T-helper 2 cell (primary cell): ENCODE data around the gene MAP6D1.

Experiments
- DNase-seq, 5 experiments: peaks; one replicate each; pipeline versions ENCODE4 v3.0.0 to v3.0.0-alpha.2; 2012 to 2022

MAP6D1 gene

GRCh38 chr3:183822631-183823030 is 2.7 kb downstream of the MAP6D1 start:
- DNase-seq, result no peak

DNA sequence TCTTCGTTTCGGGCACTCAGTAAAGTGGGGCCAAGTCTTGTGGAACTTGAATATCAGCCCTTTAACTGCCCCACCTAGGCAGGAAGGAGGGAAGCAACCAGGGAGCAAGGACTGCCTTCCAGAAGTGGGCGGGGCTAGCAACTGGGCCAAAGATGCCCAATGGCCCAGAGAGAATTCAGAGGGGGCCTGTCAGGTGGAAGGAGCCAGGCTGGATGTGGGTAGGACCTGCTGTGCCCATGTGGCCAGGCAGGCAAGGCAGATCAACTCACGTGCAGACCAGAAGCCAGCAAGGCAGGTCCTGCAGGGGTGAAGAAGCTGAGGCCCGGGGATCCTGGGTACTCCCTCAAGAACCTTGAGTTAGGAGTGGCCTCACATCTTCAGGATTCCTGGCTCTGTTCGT is 5.5 kb downstream of the MAP6D1 start:
- DNase-seq, result no peak

DNA sequence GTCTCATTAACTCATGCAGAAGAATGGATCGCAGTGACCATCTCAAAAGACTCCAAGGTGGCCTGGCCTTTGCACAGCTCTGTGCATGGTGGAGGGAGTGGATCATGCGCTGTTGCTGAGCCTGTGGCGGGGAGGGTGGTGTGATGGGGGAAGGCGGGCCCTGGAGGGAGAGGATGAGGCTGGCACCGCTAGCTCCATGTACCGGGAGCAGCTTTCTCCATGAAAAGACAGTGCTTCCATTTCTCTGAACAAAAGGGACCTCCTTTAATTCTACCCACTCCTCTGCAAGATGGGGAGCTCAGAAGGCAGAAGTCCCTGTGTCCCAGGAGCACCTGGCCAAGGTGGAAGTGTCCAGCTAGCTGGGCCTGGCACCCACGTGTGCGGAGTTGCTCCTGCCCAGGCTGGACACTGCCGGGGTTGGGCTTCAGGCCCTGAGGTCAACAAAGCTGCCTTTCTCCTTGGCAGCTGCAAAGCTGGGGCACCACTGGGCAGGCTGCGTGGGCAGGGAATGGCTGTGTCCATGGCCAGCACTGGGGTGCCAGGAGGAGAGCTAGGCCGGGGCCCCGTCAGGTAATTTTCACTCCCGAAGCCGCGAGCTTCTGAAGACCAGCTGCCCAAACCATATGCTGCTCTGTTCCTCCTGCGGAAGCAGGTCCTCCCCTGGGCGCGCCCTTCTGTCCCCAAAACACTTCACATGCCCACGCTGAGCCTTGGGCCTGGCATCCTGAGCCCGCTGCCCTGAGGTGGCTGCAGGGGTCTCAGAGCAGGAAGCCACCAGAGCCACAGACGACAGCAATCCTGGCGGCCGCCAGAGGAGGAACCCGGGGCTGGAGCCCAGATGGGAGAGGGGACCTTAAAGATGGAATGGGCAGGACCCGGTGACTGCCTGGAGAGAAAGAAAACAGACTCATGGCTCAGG is 6.4 kb downstream of the MAP6D1 start:
- DNase-seq, result no peak

DNA sequence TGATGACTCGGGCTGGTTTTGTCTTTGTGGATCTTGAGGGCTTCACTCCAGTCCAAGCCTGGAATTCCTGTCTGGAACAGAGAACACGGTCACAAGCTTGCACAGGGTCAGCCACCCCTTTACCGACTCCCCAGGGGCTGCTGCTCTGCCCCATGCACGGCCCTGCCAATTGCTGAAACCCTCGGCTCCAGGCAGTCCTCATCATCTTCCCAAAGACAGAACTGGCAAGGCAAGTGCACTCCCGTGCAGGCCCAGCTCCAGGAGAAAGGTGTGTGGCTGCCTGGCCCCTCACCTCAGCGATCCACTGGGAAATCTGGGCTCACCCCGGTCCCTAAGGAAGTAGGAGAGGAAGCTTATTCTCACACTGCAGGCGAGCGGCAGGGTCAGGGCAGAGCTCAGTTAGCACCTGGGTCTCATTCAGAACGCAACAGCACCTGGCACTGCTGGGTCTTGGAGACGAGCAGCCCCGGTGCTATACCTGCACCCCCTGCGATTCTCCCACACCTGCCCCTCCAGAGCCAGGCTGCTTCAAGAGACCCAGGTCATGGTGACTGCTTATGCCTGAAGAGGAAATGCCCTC is 7.2 kb downstream of the MAP6D1 start:
- no peak for DNase-seq

DNA sequence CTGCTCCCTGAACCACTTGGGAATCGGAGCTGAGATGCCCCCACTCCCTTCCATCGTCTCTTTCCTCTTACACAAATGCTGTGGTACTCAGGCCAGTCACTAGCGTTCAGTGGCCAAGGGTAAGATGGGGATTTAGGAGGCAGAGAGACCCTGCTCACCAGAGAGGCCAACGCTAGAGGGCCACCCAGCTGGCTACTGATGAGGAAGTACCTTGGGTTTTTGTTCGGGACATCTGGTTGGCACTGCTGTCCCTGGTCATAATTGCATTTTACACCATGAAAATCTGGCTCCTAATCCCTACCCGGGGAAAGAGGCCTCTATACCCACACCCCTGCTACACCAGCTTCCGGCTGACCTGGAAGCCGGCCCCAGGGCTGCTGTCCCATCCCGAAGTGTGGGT is 7.7 kb downstream of the MAP6D1 start:
- DNase-seq, result no peak

GRCh38 chr3:183816681-183817510 is 8.5 kb downstream of the MAP6D1 start:
- no peak for DNase-seq

- no peak for DNase-seq
Measured at GRCh38 chr3:183815951-183816475, 9.4 kb downstream of the MAP6D1 start.

DNA sequence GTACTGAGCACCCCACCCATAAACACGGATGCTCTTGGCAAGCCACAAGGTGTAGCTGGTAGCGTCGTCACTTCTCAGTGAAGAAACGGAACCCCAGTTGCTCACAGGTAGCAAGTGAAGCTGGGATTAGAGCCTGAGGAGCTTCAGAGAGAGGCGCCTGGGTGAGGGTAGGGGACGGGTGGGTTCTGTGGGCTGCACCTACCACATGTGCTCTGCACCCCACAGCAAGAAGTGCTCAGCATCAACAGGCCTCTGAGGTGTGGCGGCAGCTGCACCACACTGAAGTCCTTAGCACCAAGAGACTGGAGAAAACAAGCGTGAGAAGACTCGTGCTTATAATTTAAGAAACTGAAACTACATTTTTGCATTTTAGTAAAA is 9.8 kb downstream of the MAP6D1 start:
- peak in 1 of 5 experiments; percentile 56 for DNase-seq

- no peak for DNase-seq
Measured at GRCh38 chr3:183814240-183814639, 11.1 kb downstream of the MAP6D1 start.

- no peak for DNase-seq
Measured at GRCh38 chr3:183812761-183813445, 12.5 kb downstream of the MAP6D1 start.

DNA sequence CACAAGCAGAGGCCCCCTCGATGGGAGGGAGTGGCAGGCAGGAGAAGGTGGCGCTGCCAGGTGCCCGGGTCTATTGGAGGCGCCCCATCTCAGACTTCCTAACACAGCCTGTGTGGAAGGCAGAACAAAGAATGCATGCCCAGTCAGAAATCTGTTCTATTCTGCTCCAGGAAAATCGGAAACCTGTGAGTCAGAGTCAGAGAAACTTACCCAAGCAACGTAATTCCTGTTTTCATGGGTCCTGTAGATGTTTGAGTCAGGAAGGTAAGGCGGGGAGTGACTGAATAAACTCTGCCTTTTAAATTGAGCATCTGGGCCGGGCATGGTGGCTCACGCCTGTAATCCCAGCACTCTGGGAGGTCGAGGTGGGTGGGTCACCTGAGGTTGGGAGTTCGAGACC is 13.7 kb downstream of the MAP6D1 start:
- DNase-seq, result no peak

DNA sequence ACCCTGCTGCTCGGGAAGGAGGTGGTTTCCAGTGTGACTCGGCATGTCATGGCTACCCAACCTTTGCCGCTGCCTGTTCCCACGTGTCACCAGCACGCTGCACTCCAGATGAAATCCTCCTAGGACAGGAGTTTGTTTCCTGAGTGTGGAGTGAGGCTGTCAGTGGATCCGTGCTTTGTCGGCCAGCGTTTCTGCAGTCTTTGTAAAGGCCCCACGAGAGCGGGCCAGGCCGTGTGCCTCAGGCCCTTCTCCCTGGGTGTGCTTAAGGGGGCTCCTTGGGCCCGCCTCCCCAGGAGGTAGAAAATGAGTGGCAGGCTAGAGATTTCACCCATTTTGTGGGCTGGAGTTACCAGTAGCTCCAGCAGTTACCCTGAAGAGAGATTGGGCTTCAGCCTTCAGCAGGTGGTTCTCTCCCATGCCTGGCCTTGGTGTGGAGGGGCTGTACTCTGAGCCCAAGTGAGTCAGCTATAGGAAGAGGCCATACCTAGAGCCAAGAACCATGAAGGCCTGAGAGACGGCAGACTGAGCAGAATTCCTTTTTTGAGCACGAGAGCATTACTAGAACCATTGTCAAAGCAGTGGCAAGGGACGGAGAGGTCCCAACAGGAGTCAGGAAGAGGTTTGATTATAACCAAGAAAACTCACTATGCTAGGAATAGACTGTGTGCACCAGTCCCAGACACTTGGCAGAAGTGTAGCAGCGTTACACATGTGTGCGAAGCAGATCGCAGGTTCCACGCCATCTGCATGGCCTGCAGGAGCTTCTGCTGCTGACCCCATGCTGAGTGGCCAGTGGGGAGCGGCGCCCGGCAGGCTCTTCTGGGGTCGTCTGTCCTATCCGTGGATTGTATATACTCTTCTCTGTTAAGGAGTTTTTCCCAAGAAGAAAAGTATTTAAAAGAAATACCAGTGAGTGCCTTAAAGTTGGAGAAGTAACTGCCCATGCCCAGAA is 14.5 kb downstream of the MAP6D1 start:
- no peak for DNase-seq

DNA sequence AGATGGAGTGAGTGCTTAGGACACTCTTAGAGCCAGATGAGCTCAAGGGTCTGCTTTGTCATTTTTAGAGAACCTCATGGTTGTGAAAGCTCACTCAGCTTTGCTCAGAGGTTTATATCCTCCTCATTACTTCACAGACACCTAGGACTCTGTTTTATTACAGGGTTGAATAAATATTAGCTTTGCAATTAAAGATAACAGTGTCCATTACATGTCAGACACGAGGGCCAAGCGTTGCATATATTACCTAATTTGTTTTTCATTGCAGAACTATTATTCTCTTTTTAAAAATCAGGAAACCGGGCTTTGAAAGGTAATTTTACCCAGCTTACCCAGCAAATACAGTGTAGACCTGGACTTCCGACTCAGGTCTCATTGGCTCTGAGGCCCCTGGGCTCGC is 16.1 kb downstream of the MAP6D1 start:
- DNase-seq, result no peak

- no peak for DNase-seq
Measured at GRCh38 chr3:183808355-183808754, 17.0 kb downstream of the MAP6D1 start.

- DNase-seq, result no peak
Measured at GRCh38 chr3:183807881-183808280, 17.5 kb downstream of the MAP6D1 start.

GRCh38 chr3:183807209-183807728 is 18.1 kb downstream of the MAP6D1 start:
- no peak for DNase-seq

DNA sequence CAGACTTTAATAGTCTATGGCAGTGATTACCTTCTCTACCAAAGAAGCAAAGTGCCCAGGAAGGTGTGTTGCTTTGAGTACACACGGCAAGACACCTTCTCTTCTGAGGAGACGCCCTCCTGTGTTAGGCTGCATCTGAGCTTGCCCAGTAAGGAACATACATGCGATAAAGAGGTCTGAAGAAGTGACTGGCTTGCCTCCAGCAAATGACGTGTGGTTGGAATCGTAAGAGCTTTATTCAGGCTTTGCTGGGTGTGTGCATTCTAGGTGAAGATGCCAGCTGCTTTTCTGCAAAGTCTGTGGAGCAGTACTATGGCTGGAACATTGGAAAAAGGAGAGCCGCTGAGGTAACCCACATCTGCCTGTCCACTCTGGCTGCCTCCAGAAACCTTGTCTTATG is 22.4 kb downstream of the MAP6D1 start:
- DNase-seq, result no peak

GRCh38 chr3:183801601-183802000 is 23.8 kb downstream of the MAP6D1 start:
- no peak for DNase-seq

GRCh38 chr3:183800243-183800863 is 25.0 kb downstream of the MAP6D1 start:
- no peak for DNase-seq

GRCh38 chr3:183799461-183799860 is 25.9 kb downstream of the MAP6D1 start:
- DNase-seq, result no peak

- no peak for DNase-seq
Measured at GRCh38 chr3:183797996-183798395, 27.4 kb downstream of the MAP6D1 start.
